LNCAP (cell line): ENCODE results near the gene NUDCD2.

Experiments used
- TF ChIP-seq, protein P1 (sequence below): fragments of 450-650 bp; IDR thresholded peaks from 2 replicates; pipeline ENCODE4 v1.5.1; 2017; ENCODE audit warnings: mild to moderate bottlenecking

Gene NUDCD2

DNA sequence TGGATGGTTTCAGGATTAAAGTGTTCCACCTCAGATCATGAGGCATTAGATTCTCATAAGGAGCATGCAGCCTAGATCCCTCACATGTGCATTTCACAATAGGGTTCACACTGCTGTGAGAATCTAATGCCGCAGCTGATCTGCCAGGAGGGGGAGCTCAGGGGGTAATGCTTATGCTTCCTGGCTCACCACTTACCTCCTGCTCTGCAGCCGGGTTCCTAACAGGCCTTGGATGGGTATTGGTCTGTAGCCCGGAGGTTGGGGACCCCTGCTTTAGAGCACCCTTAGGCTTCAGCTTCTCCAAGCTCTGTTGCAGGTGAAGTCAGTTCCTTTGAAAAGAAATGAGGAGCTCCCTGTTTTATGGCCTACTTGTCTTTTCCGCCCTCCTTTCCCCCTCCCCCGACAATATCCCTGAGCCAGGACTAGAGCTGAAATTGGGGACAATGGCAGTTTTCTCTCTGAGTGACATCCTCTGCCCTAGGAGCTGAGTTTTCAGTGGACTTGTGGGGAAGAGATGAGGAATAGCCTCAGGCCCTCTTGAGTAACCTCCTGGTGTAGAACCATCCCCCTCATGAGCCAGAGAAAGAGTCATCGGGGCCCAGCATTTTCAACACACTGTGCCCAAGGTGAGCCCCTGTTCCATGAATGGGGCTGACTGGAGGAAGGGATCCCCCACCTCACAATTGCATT lies 29.3 kb upstream of the NUDCD2 start:
- TF ChIP-seq, protein P1, sequence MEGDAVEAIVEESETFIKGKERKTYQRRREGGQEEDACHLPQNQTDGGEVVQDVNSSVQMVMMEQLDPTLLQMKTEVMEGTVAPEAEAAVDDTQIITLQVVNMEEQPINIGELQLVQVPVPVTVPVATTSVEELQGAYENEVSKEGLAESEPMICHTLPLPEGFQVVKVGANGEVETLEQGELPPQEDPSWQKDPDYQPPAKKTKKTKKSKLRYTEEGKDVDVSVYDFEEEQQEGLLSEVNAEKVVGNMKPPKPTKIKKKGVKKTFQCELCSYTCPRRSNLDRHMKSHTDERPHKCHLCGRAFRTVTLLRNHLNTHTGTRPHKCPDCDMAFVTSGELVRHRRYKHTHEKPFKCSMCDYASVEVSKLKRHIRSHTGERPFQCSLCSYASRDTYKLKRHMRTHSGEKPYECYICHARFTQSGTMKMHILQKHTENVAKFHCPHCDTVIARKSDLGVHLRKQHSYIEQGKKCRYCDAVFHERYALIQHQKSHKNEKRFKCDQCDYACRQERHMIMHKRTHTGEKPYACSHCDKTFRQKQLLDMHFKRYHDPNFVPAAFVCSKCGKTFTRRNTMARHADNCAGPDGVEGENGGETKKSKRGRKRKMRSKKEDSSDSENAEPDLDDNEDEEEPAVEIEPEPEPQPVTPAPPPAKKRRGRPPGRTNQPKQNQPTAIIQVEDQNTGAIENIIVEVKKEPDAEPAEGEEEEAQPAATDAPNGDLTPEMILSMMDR, result no peak

DNA sequence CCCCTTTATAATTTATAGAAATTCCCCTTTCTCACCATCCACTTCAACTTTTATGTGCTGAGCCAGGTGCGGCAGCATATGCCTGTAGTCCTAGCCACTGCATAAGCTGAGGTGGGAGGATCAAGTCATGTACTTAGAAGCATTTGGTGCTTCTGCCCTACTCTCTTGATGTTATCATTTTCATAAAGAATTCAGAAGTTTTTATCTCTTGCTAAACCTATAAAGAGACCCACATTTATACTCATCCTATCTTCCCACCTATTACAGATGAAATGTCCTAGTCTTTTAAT lies 19.0 kb upstream of the NUDCD2 start:
- TF ChIP-seq, protein P1, result no peak

DNA sequence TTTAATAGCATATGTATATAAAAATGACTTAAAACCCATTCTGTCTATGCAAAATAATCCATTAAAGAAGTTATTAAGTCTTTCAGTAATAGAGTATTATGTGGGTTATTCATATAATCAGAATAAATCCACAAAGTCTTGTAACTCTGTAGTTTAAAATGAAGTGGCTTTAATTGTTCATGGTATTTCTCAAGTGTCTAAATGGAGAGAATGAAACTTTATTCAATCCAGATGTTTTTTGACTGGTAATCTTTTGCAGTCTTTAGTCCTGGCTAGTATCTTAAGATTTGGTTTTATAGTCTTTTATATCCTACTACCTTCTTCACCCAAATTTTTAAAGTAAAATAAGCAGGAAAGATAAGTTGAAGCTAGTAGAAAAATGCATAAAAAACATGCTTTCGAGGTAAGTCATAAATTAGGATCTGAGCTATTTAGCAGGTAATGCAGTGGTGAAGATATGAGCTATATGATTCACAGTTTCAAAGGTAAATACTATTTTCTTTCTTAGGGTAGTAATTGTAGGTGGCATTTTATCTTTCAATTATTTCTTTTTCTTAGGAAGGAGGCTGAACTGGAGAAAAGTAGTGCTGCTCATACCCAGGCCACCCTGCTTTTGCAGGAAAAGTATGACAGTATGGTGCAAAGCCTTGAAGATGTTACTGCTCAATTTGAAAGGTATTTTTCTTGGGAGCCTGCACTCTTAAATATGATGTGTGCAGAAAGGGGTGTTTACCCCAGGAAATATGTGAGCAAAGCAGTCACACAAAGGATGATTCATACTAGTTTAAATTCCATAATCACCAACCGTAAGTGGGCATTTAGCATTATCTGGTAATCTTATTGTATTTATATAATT lies 18.5 kb upstream of the NUDCD2 start:
- TF ChIP-seq, protein P1, result no peak

DNA sequence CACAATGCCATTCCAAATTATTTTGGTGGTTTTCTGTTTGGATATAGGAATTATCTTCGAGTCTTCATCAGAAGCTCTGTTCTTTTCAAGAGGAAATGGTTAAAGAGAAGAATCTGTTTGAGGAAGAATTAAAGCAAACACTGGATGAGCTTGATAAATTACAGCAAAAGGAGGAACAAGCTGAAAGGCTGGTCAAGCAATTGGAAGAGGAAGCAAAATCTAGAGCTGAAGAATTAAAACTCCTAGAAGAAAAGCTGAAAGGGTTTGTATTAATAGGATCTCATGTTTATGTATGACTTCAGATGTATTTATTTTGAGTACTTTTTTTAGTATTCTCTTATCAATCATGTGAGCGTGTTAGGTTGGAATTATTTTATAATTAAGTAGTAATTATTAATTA lies 15.5 kb upstream of the NUDCD2 start:
- TF ChIP-seq, protein P1, result no peak

DNA sequence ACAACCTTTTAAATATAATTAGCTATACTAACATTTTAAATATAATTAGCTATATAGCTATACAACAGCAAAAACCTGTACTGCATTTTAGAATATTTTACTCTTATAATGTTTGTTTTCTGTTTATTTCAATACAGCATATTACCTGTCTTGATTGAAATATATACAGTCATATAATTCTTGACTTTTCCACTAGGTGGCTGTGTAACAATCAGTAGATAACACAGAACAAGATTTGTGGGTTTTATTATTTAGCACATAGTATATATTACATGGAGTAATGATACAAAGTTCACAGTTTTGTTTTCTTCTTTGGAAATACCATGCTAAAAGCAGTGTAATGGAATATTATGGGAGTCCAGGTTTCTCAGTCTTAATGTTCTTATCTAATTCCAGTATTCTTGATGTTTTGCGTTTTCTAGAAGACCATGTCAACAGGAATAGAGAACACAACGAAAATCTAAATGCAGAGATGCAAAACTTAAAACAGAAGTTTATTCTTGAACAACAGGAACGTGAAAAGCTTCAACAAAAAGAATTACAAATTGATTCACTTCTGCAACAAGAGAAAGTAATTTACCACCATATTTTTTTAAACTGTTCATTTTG lies 13.8 kb upstream of the NUDCD2 start:
- TF ChIP-seq, protein P1, result peak; percentile 59

DNA sequence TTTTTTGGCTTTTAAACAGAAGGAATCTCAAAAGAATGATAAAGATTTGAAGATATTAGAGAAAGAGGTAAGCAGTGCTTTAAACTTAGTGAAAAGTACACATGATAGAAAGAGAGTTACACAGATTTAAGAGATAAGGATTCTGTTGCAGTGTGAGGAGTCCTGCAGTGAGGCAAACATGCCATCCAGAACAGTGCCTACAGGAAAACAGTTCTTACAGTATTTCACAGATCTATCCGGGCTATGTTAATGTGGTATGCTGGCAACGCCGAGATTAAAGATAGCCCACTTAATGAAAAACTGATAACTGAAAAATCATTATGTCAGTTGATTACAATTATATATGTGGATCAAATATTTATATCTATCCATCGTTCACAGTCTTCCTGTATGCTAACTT lies 7.8 kb upstream of the NUDCD2 start:
- TF ChIP-seq, protein P1, result no peak

DNA sequence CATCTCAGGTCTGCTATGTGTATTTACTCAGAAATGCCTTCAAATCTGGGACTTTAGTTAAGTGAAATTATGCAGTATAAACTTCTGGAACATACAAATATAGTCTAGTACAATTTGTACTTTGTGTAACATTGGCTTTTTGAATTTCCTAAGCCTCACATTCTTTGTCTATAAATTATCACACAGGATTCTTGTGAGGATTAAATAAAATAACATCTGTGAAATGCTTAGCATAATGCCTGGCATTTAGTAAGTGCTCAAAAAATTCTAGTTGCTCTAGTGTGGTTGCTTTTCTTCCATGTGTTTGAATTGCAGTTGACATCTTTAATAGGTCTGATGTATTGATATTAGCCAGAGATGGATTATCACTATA lies 3.1 kb upstream of the NUDCD2 start:
- TF ChIP-seq, protein P1, result no peak
